ENCODE results near the gene PHLPP1. TPM values are rescaled to one million over a fixed set of nuclear protein-coding genes. Genes with fewer than 3 reads are reported as not detected.
A peak's percentile ranks its signal among the peaks of the same experiment; 100 is the strongest.

PHLPP1 gene
- total RNA-seq, 1 donor from 2014 or later, result 3.4 TPM

- Histone ChIP-seq H3K4me3 (ENCODE audit: low read depth, low read length) (no peak overlapping the region), H3K27me3 (ENCODE audit: control insufficient read depth, insufficient read depth, low read length) (no peaks in the 10 kb centered on the region), H3K36me3 (ENCODE audit: control insufficient read depth, insufficient read depth, low read length) (peaks cover 3% of the 10 kb centered on the region)
- DNase-seq (ENCODE audit: low read depth), result peak; percentile 66
- TF ChIP-seq CTCF (IDR thresholded peaks at IDR 0.05; ENCODE audit: insufficient read depth, low read length, severe bottlenecking), result no peak
- FAIRE-seq, result no peak
These were observed 263.8 kb downstream of the PHLPP1 start for GRCh38 chr18:62979176-62979575.

GRCh38 chr18:62979900-62980299, 264.6 kb downstream of the PHLPP1 start:
- DNase-seq (ENCODE audit: low read depth), result no peak
- H3K36me3 ChIP-seq (ENCODE audit: control insufficient read depth, insufficient read depth, low read length), result peaks cover 3% of the 10 kb centered on the region
- H3K4me3 ChIP-seq (ENCODE audit: low read depth, low read length), result no peak overlapping the region
- no peak for FAIRE-seq
- no peak for TF ChIP-seq CTCF (IDR thresholded peaks at IDR 0.05; ENCODE audit: insufficient read depth, low read length, severe bottlenecking)
- H3K27me3 ChIP-seq (ENCODE audit: control insufficient read depth, insufficient read depth, low read length), result no peaks in the 10 kb centered on the region

- Histone ChIP-seq H3K4me3 (ENCODE audit: low read depth, low read length) (no peak overlapping the region), H3K36me3 (ENCODE audit: control insufficient read depth, insufficient read depth, low read length) (peaks cover 3% of the 10 kb centered on the region), H3K27me3 (ENCODE audit: control insufficient read depth, insufficient read depth, low read length) (peaks cover 2% of the 10 kb centered on the region)
- no peak for TF ChIP-seq CTCF (IDR thresholded peaks at IDR 0.05; ENCODE audit: insufficient read depth, low read length, severe bottlenecking)
- no peak for DNase-seq (ENCODE audit: low read depth)
- no peak for FAIRE-seq
These were observed 266.2 kb downstream of the PHLPP1 start for GRCh38 chr18:62981566-62981965.

- H3K36me3 ChIP-seq (ENCODE audit: control insufficient read depth, insufficient read depth, low read length), result peaks cover 3% of the 10 kb centered on the region
- peak; percentile 83 for TF ChIP-seq CTCF (IDR thresholded peaks at IDR 0.05; ENCODE audit: insufficient read depth, low read length, severe bottlenecking)
- peak; percentile 83 for FAIRE-seq
- H3K27me3 ChIP-seq (ENCODE audit: control insufficient read depth, insufficient read depth, low read length), result peaks cover 2% of the 10 kb centered on the region
- no peak overlapping the region for H3K4me3 ChIP-seq (ENCODE audit: low read depth, low read length)
- peak; percentile 41 for DNase-seq (ENCODE audit: low read depth)
These were observed 267.4 kb downstream of the PHLPP1 start for GRCh38 chr18:62982600-62983251.

GRCh38 chr18:62984656-62985315, 269.4 kb downstream of the PHLPP1 start:
- FAIRE-seq, result no peak
- H3K27me3 ChIP-seq (ENCODE audit: control insufficient read depth, insufficient read depth, low read length), result peaks cover 2% of the 10 kb centered on the region
- no peaks in the 10 kb centered on the region for H3K36me3 ChIP-seq (ENCODE audit: control insufficient read depth, insufficient read depth, low read length)
- no peak overlapping the region for H3K4me3 ChIP-seq (ENCODE audit: low read depth, low read length)
- TF ChIP-seq CTCF (IDR thresholded peaks at IDR 0.05; ENCODE audit: insufficient read depth, low read length, severe bottlenecking), result no peak
- no peak for DNase-seq (ENCODE audit: low read depth)
